HEK293 (cell line): ENCODE measurements around the gene NDUFS8.

ENCODE experiments used
- CTCF ChIA-PET: fragments of 350-600 bp; formaldehyde crosslinking; extraction: SDS; loops from one replicate; lab custom pipeline; 2021; ENCODE audit warnings: antibody characterized with exemption; lab: Yijun Ruan, JAX
- POLR2A ChIA-PET: fragments of 300-600 bp; formaldehyde crosslinking; extraction: SDS; loops from one replicate; lab custom pipeline; 2020; ENCODE audit warnings: antibody characterized with exemption, inconsistent platforms; lab: Yijun Ruan, JAX
- H3K27ac ChIP-seq: fragments of 200-500 bp; sonication (Bioruptor generic); 2 replicates; pipeline ENCODE4 v1.5.1; 2014; ENCODE audit warnings: low read depth, low read length, control low read depth, inconsistent platforms; ENCODE audit errors: extremely low read depth
- H3K36me3 ChIP-seq, 2 experiments: fragments of 200-500 bp in 1 of 2; sonication (Bioruptor generic) in 1 of 2; 1 replicate in 1 of 2; 2 replicates in 1 of 2; pipeline ENCODE4 v1.5.1; 2014 to 2017; ENCODE audit warnings: inconsistent platforms in 2 of 2, low read length in 2 of 2; ENCODE audit not compliant: control insufficient read depth in 2 of 2, insufficient read depth in 1 of 2
- H3K4me1 ChIP-seq: fragments of 200-500 bp; sonication (Bioruptor generic); 2 replicates; pipeline ENCODE4 v1.5.1; 2014; ENCODE audit warnings: mild to moderate bottlenecking, low read length, inconsistent platforms; ENCODE audit not compliant: control insufficient read depth, insufficient read depth
- H3K4me3 ChIP-seq: 2 replicates; pipeline ENCODE4 v1.5.1; 2011; ENCODE audit warnings: low read depth, mild to moderate bottlenecking, control low read depth, low read length, moderate library complexity
- H3K9me3 ChIP-seq: fragments of 200-500 bp; sonication (Bioruptor generic); 2 replicates; pipeline ENCODE4 v1.5.1; 2014; ENCODE audit warnings: low read depth, low read length, inconsistent platforms; ENCODE audit not compliant: control insufficient read depth, insufficient read depth
- BCL11B ChIP-seq: fragments of 450-650 bp; formaldehyde crosslinking; IDR thresholded peaks from 2 replicates; pipeline ENCODE4 v1.5.1; 2016; ENCODE audit warnings: low read depth, missing biosample characterization, missing genetic modification characterization
- KLF16 ChIP-seq: fragments of 450-650 bp; formaldehyde crosslinking; IDR thresholded peaks from 2 replicates; pipeline ENCODE4 v1.5.1; 2017; ENCODE audit warnings: missing biosample characterization, missing genetic modification characterization
- MZF1 ChIP-seq: fragments of 450-650 bp; formaldehyde crosslinking; IDR thresholded peaks from 2 replicates; pipeline ENCODE4 v1.5.1; 2017; ENCODE audit warnings: missing biosample characterization, missing genetic modification characterization, borderline replicate concordance
- SETDB1 ChIP-seq: IDR thresholded peaks from one replicate; pipeline ENCODE4 v1.6.1; 2017; ENCODE audit warnings: mild to moderate bottlenecking, low read length, moderate library complexity, mixed read lengths; ENCODE audit not compliant: insufficient read length
- ZBTB17 ChIP-seq: fragments of 450-650 bp; formaldehyde crosslinking; IDR thresholded peaks from 2 replicates; pipeline ENCODE4 v1.5.1; 2016; ENCODE audit warnings: missing biosample characterization, missing genetic modification characterization
- ZFP3 ChIP-seq: fragments of 450-650 bp; formaldehyde crosslinking; IDR thresholded peaks from 2 replicates; pipeline ENCODE4 v1.5.1; 2016; ENCODE audit warnings: low read depth, missing biosample characterization, missing genetic modification characterization
- ZNF112 ChIP-seq: fragments of 450-650 bp; formaldehyde crosslinking; IDR thresholded peaks from 2 replicates; pipeline ENCODE4 v1.5.0; 2017; ENCODE audit warnings: missing biosample characterization, missing genetic modification characterization
- ZNF2 ChIP-seq: fragments of 450-650 bp; formaldehyde crosslinking; IDR thresholded peaks from 2 replicates; pipeline ENCODE4 v1.5.1; 2016; ENCODE audit warnings: missing biosample characterization, missing genetic modification characterization
- ZNF394 ChIP-seq: fragments of 450-650 bp; formaldehyde crosslinking; IDR thresholded peaks from 2 replicates; pipeline ENCODE4 v1.5.1; 2016; ENCODE audit warnings: missing biosample characterization, missing genetic modification characterization, mild to moderate bottlenecking, moderate library complexity, borderline replicate concordance
- ZNF514 ChIP-seq: fragments of 450-650 bp; formaldehyde crosslinking; IDR thresholded peaks from 2 replicates; pipeline ENCODE4 v1.5.1; 2016; ENCODE audit warnings: missing biosample characterization, missing genetic modification characterization
- ZNF561 ChIP-seq: fragments of 450-650 bp; IDR thresholded peaks from 2 replicates; pipeline ENCODE4 v1.5.1; 2018; ENCODE audit warnings: missing biosample characterization, missing genetic modification characterization, borderline replicate concordance
- ZNF600 ChIP-seq: fragments of 450-650 bp; formaldehyde crosslinking; IDR thresholded peaks from 2 replicates; pipeline ENCODE4 v1.5.1; 2016; ENCODE audit warnings: missing biosample characterization, missing genetic modification characterization
- ZNF624 ChIP-seq: fragments of 450-650 bp; formaldehyde crosslinking; IDR thresholded peaks from 2 replicates; pipeline ENCODE4 v1.5.1; 2017; ENCODE audit warnings: missing biosample characterization, missing genetic modification characterization
- ZNF792 ChIP-seq: fragments of 450-650 bp; formaldehyde crosslinking; IDR thresholded peaks from 2 replicates; pipeline ENCODE4 v1.5.1; 2016; ENCODE audit warnings: missing biosample characterization, missing genetic modification characterization
- ZNF843 ChIP-seq: fragments of 450-650 bp; formaldehyde crosslinking; IDR thresholded peaks from 2 replicates; pipeline ENCODE4 v1.5.1; 2016; ENCODE audit warnings: missing biosample characterization, missing genetic modification characterization
- TF ChIP-seq, protein P1 (sequence below): fragments of 450-650 bp; formaldehyde crosslinking; IDR thresholded peaks from 2 replicates; pipeline ENCODE4 v1.5.1; 2016; ENCODE audit warnings: missing biosample characterization, missing genetic modification characterization
- TF ChIP-seq, protein P2 (sequence below): fragments of 450-650 bp; formaldehyde crosslinking; IDR thresholded peaks from 2 replicates; pipeline ENCODE4 v1.5.1; 2017; ENCODE audit warnings: missing biosample characterization, missing genetic modification characterization
- TF ChIP-seq, protein P3 (sequence below): fragments of 450-650 bp; formaldehyde crosslinking; IDR thresholded peaks from 2 replicates; pipeline ENCODE4 v1.5.1; 2017; ENCODE audit warnings: missing biosample characterization, mild to moderate bottlenecking, missing genetic modification characterization, moderate library complexity
- TF ChIP-seq, protein P4 (sequence below): fragments of 450-650 bp; formaldehyde crosslinking; IDR thresholded peaks from 2 replicates; pipeline ENCODE4 v1.5.1; 2017; ENCODE audit warnings: missing biosample characterization, missing genetic modification characterization

Gene NDUFS8

DNA sequence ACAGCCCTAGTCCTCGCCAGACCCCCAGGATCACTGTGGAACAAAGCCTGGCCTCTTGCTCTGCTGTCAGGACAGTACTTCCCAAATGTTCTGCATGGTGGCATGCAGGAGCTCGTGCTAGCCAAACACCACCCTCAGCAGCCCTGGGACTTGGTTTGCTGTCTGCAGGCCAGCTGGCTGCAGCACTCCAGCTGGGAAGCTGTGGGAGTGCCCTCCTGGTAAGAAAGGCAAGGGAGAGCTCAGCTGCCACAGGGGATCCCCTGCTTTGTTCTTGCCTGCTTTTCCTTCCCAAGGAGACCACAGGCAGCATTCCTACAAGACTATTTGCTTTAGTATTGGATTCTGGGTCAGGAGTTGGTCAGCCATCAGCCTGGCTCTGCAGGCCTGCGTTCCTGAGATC is 36.3 kb downstream of the NDUFS8 start (continued):
- TF ChIP-seq, protein P1, sequence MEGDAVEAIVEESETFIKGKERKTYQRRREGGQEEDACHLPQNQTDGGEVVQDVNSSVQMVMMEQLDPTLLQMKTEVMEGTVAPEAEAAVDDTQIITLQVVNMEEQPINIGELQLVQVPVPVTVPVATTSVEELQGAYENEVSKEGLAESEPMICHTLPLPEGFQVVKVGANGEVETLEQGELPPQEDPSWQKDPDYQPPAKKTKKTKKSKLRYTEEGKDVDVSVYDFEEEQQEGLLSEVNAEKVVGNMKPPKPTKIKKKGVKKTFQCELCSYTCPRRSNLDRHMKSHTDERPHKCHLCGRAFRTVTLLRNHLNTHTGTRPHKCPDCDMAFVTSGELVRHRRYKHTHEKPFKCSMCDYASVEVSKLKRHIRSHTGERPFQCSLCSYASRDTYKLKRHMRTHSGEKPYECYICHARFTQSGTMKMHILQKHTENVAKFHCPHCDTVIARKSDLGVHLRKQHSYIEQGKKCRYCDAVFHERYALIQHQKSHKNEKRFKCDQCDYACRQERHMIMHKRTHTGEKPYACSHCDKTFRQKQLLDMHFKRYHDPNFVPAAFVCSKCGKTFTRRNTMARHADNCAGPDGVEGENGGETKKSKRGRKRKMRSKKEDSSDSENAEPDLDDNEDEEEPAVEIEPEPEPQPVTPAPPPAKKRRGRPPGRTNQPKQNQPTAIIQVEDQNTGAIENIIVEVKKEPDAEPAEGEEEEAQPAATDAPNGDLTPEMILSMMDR (tag by site-specific recombination), result no peak

DNA sequence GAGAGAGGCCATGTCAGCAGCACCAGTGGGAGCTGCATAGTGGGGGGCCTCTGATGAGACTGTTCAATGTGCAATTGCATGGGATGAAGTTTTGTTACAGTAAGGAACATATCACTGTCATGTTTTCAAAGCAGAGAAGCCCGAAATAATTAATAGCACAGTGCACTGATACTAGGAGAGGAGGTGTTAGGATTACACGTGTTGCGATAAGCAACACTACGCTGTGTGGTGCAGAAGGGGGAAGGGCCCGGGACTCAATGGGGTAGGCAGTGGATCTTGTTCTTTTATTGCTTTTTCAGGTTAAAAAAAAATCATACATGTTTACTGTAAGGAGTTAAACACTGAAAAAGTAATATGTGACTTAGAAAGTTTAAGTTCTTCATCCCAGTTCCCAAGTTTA is 37.5 kb downstream of the NDUFS8 start:
- no peak overlapping the region for H3K4me3 ChIP-seq
- no peak overlapping the region for H3K27ac ChIP-seq
- peaks cover 4 to 90% of the 10 kb centered on the region in 2 experiments; a peak in 2 of 3 replicates for H3K36me3 ChIP-seq
- no peaks in the 10 kb centered on the region for H3K9me3 ChIP-seq
- H3K4me1 ChIP-seq, result no peaks in the 10 kb centered on the region
- POLR2A ChIA-PET, result no interaction called here
- TF ChIP-seq BCL11B (tag by site-specific recombination) (no peak), ZNF394 (tag by site-specific recombination) (no peak), ZNF514 (no peak), ZNF2 (tag by site-specific recombination) (no peak), ZNF600 (tag by site-specific recombination) (no peak)
- TF ChIP-seq, protein P2, sequence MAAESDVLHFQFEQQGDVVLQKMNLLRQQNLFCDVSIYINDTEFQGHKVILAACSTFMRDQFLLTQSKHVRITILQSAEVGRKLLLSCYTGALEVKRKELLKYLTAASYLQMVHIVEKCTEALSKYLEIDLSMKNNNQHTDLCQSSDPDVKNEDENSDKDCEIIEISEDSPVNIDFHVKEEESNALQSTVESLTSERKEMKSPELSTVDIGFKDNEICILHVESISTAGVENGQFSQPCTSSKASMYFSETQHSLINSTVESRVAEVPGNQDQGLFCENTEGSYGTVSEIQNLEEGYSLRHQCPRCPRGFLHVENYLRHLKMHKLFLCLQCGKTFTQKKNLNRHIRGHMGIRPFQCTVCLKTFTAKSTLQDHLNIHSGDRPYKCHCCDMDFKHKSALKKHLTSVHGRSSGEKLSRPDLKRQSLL (tag by site-specific recombination), result no peak
- CTCF ChIA-PET, result no interaction called here

DNA sequence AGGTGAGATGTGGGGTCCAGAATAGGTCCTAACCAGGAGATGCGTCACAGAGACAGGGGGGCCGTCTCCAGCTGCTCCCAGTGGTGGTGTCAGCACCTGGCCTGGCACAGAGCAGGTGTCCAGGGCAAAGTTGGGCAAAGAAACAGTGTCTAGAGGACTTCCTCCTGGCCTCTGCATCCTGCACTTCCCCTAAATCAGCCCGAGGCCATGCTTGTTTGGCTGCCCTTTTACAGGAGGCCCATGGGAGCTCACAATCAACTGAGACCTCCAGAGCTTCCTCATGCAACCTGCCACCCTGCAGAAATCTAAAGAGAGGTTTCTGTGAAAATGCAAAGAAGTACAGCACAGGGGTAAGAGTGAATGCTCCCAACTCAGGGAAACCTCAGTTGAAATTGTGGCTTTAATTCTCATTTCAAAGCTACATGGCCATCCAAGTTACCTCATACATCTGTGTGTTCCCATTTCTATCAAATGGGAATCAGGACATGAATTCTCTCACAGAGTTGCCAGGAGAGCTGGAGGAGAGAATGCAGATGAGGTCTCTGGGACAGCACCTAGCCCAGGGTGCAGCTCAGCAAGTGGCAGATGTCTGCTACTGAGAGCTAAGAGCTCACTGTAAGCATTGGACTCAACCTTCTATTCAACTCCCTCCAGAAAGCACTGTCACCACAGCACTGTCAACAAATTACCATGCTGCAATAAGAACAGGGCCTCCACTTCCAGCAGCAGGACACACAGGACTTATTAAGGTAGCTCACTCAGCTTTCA is 41.0 kb downstream of the NDUFS8 start:
- Histone ChIP-seq H3K4me3 (no peak overlapping the region), H3K36me3 (peaks cover 0 to 82% of the 10 kb centered on the region in 2 experiments; a peak in 2 of 3 replicates), H3K4me1 (no peaks in the 10 kb centered on the region), H3K9me3 (no peaks in the 10 kb centered on the region), H3K27ac (no peak overlapping the region)
- POLR2A ChIA-PET, result no interaction called here
- CTCF ChIA-PET, result interaction anchor here (0.6 kb wide), 3 partner anchors 14 to 266 kb away, joined by 3 to 5 read pairs (median 3); no protein-coding TSS in a partner anchor
- TF ChIP-seq MZF1, result no peak
- no peak for TF ChIP-seq ZNF624 (tag by site-specific recombination)
- no peak for TF ChIP-seq ZNF843 (tag by site-specific recombination)
- TF ChIP-seq ZBTB17, result no peak
- TF ChIP-seq ZNF792 (tag by site-specific recombination), result no peak
- TF ChIP-seq ZFP3 (tag by site-specific recombination), result no peak
- TF ChIP-seq, protein P3, sequence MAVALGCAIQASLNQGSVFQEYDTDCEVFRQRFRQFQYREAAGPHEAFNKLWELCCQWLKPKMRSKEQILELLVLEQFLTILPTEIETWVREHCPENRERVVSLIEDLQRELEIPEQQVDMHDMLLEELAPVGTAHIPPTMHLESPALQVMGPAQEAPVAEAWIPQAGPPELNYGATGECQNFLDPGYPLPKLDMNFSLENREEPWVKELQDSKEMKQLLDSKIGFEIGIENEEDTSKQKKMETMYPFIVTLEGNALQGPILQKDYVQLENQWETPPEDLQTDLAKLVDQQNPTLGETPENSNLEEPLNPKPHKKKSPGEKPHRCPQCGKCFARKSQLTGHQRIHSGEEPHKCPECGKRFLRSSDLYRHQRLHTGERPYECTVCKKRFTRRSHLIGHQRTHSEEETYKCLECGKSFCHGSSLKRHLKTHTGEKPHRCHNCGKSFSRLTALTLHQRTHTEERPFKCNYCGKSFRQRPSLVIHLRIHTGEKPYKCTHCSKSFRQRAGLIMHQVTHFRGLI, result no peak
- TF ChIP-seq, protein P4, sequence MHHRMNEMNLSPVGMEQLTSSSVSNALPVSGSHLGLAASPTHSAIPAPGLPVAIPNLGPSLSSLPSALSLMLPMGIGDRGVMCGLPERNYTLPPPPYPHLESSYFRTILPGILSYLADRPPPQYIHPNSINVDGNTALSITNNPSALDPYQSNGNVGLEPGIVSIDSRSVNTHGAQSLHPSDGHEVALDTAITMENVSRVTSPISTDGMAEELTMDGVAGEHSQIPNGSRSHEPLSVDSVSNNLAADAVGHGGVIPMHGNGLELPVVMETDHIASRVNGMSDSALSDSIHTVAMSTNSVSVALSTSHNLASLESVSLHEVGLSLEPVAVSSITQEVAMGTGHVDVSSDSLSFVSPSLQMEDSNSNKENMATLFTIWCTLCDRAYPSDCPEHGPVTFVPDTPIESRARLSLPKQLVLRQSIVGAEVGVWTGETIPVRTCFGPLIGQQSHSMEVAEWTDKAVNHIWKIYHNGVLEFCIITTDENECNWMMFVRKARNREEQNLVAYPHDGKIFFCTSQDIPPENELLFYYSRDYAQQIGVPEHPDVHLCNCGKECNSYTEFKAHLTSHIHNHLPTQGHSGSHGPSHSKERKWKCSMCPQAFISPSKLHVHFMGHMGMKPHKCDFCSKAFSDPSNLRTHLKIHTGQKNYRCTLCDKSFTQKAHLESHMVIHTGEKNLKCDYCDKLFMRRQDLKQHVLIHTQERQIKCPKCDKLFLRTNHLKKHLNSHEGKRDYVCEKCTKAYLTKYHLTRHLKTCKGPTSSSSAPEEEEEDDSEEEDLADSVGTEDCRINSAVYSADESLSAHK, result no peak
- TF ChIP-seq ZNF112 (tag by site-specific recombination), result no peak
- no peak for TF ChIP-seq SETDB1
- TF ChIP-seq KLF16 (tag by site-specific recombination), result no peak
- no peak for TF ChIP-seq ZNF561 (tag by site-specific recombination)
- TF ChIP-seq, all 188 proteins: peak for 0
